Suprapubic skin (tissue), 4 donors: ENCODE results near the gene MAST2. TPM values are rescaled to one million over a fixed set of nuclear protein-coding genes. Genes with fewer than 3 reads are reported as not detected.

Experiments used
- DNase-seq, 2 donors: peaks; one replicate each; pipeline ENCODE4 v3.0.0-alpha.2; 2019; ENCODE audit warnings: low spot score in 2 of 2
- H3K27ac ChIP-seq: fragments of 200-600 bp; sonication (generic); one replicate; pipeline ENCODE4 v1.5.1; 2019
- H3K27me3 ChIP-seq: fragments of 200-600 bp; sonication (generic); one replicate; pipeline ENCODE4 v1.5.1; 2019
- H3K36me3 ChIP-seq: fragments of 200-600 bp; sonication (generic); one replicate; pipeline ENCODE4 v1.5.1; 2019
- H3K4me1 ChIP-seq: fragments of 200-600 bp; sonication (generic); one replicate; pipeline ENCODE4 v1.5.1; 2019
- H3K4me3 ChIP-seq: fragments of 200-600 bp; sonication (generic); one replicate; pipeline ENCODE4 v1.5.1; 2019; ENCODE audit warnings: mild to moderate bottlenecking
- H3K9me3 ChIP-seq: fragments of 200-600 bp; sonication (generic); one replicate; pipeline ENCODE4 v1.5.1; 2019
- CTCF ChIP-seq, 2 donors: fragments of 200-600 bp in 1 of 2; fragments of 450-650 bp in 1 of 2; sonication (generic) in 1 of 2; IDR thresholded peaks; one replicate each; pipeline ENCODE4 v1.5.1; 2016 to 2019; ENCODE audit warnings: antibody characterized with exemption in 2 of 2, mild to moderate bottlenecking in 1 of 2, moderate library complexity in 1 of 2
- EP300 ChIP-seq: sonication (generic); formaldehyde crosslinking; IDR thresholded peaks from one replicate; pipeline ENCODE4 v1.6.1; 2017; ENCODE audit warnings: antibody characterized with exemption
- POLR2A ChIP-seq, 2 donors: fragments of 450-650 bp; IDR thresholded peaks; one replicate each; pipeline ENCODE4 v1.6.1; 2017; ENCODE audit warnings: antibody characterized with exemption in 2 of 2, mild to moderate bottlenecking in 2 of 2, moderate library complexity in 2 of 2
- POLR2AphosphoS5 ChIP-seq, 3 donors: sonication (generic); formaldehyde crosslinking; IDR thresholded peaks; one replicate each; pipeline ENCODE4 v1.6.1; 2017; ENCODE audit warnings: antibody characterized with exemption in 3 of 3
- WGBS: methylation state at CpG from one replicate; pipeline ENCODE4 v1.1.5; 2018; 5-methylcytosine and 5-hydroxymethylcytosine counted together
- total RNA-seq, 4 donors: library from RNA; depleted of rRNA; stranded (reverse); fragments of >200 nt; gene quantifications; one replicate each; pipeline ENCODE4 v1.1.0, GENCODE V29; 2016

Gene MAST2
- total RNA-seq, 4 donors from 2014 or later, result 15.4 to 21.6 (median 20.1) TPM

- TF ChIP-seq POLR2A (IDR thresholded peaks at IDR 0.05) (no peak), EP300 (no peak), POLR2AphosphoS5 (IDR thresholded peaks at IDR 0.05) (no peak), CTCF (IDR thresholded peaks at IDR 0.05) (no peak)
- Histone ChIP-seq H3K27me3 (no peaks in the 10 kb centered on the region), H3K27ac (no peak overlapping the region), H3K4me3 (no peak overlapping the region), H3K36me3 (no peaks in the 10 kb centered on the region), H3K9me3 (no peaks in the 10 kb centered on the region), H3K4me1 (peaks cover 4% of the 10 kb centered on the region)
- WGBS, result 88% methylated on average over 2 of the region's 2 CpGs
- DNase-seq, result no peak
Observed at GRCh38 chr1:45982359-45982758, 178.9 kb downstream of the MAST2 start.

- H3K27ac ChIP-seq, result no peak overlapping the region
- no peak overlapping the region for H3K4me3 ChIP-seq
- peaks cover 3% of the 10 kb centered on the region for H3K4me1 ChIP-seq
- no peaks in the 10 kb centered on the region for H3K36me3 ChIP-seq
- no peaks in the 10 kb centered on the region for H3K9me3 ChIP-seq
- no peak for DNase-seq
- H3K27me3 ChIP-seq, result no peaks in the 10 kb centered on the region
- no peak for TF ChIP-seq POLR2A (IDR thresholded peaks at IDR 0.05)
Observed at GRCh38 chr1:45983967-45984366, 180.6 kb downstream of the MAST2 start.

- no peaks in the 10 kb centered on the region for H3K36me3 ChIP-seq
- TF ChIP-seq POLR2A (IDR thresholded peaks at IDR 0.05) (no peak), CTCF (IDR thresholded peaks at IDR 0.05) (no peak), POLR2AphosphoS5 (IDR thresholded peaks at IDR 0.05) (no peak), EP300 (no peak)
- no peak overlapping the region for H3K4me3 ChIP-seq
- H3K27me3 ChIP-seq, result no peaks in the 10 kb centered on the region
- no peaks in the 10 kb centered on the region for H3K4me1 ChIP-seq
- no peak for DNase-seq
- H3K27ac ChIP-seq, result no peak overlapping the region
- 97% methylated on average over 4 of the region's 4 CpGs for WGBS
- H3K9me3 ChIP-seq, result no peaks in the 10 kb centered on the region
Observed at GRCh38 chr1:45987204-45987603, 183.8 kb downstream of the MAST2 start.

GRCh38 chr1:45989249-45989648 lies 185.8 kb downstream of the MAST2 start:
- Histone ChIP-seq H3K27ac (no peak overlapping the region), H3K9me3 (no peaks in the 10 kb centered on the region), H3K4me3 (no peak overlapping the region), H3K4me1 (no peaks in the 10 kb centered on the region), H3K36me3 (no peaks in the 10 kb centered on the region), H3K27me3 (no peaks in the 10 kb centered on the region)
- no peak for DNase-seq
- TF ChIP-seq CTCF (IDR thresholded peaks at IDR 0.05), result no peak
- no peak for TF ChIP-seq POLR2A (IDR thresholded peaks at IDR 0.05)
- no peak for TF ChIP-seq POLR2AphosphoS5 (IDR thresholded peaks at IDR 0.05)
- TF ChIP-seq EP300, result no peak
- WGBS, result 97% methylated on average over 2 of the region's 2 CpGs

- no peaks in the 10 kb centered on the region for H3K36me3 ChIP-seq
- DNase-seq, result no peak
- H3K4me1 ChIP-seq, result no peaks in the 10 kb centered on the region
- H3K9me3 ChIP-seq, result no peaks in the 10 kb centered on the region
- no peak overlapping the region for H3K27ac ChIP-seq
- H3K4me3 ChIP-seq, result no peak overlapping the region
- no peaks in the 10 kb centered on the region for H3K27me3 ChIP-seq
- WGBS, result 90% methylated on average over 6 of the region's 6 CpGs
- TF ChIP-seq EP300 (no peak), CTCF (IDR thresholded peaks at IDR 0.05) (no peak), POLR2A (IDR thresholded peaks at IDR 0.05) (no peak), POLR2AphosphoS5 (IDR thresholded peaks at IDR 0.05) (no peak)
Observed at GRCh38 chr1:45994423-45994822, 191.0 kb downstream of the MAST2 start.

GRCh38 chr1:45995298-45995697 lies 191.9 kb downstream of the MAST2 start:
- Histone ChIP-seq H3K9me3 (no peaks in the 10 kb centered on the region), H3K36me3 (no peaks in the 10 kb centered on the region), H3K4me3 (no peak overlapping the region), H3K27me3 (no peaks in the 10 kb centered on the region), H3K27ac (no peak overlapping the region), H3K4me1 (no peaks in the 10 kb centered on the region)
- 87% methylated on average over 8 of the region's 8 CpGs for WGBS
- TF ChIP-seq POLR2A (IDR thresholded peaks at IDR 0.05) (no peak), POLR2AphosphoS5 (IDR thresholded peaks at IDR 0.05) (no peak), EP300 (no peak), CTCF (IDR thresholded peaks at IDR 0.05) (no peak)
- DNase-seq, result no peak
